ENCODE results near the gene HOXB6.

HOXB6 gene

DNA sequence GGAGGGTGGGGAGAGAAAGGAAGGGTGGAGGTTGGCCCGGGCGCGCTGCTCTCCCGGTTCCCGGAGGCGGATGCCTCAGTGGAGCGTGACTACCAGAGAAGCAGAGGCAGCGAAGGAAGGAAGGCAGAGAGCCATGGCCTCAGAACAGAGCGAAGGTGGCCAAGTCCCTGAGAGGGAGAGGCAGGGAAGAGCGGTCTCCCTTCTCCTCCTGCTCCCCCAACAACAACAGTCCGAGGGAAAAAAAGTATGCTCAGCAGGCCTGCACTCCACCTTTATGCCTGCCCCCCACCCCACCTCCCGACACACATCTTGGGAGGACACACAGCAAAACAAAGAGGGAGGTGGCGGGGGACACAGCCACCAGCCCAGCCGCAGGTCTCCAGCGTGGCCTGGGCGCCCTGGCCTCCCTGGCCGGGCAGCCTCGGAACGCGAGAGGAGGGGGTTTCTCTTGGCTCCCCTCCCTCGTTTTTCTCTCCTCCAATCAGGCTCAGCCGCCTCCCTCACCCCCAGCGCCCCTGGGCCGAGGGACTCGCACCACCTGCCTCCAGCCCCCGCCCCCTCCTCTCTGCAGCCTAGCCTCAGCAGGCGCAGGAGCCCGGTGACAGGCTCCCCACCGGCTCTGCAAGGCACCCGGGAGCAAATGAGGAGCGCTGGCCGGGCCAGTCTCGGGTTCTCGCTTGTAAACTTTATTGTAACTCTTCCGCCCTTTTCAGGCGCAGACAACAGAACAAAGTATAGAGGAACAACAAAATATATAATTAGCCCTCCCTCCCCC is 7.1 kb upstream of the HOXB6 start:
- H3K27ac ChIP-seq (ENCODE audit: low read length): no peak overlapping the region
- peaks cover 23% of the 10 kb centered on the region for H3K4me1 ChIP-seq (ENCODE audit: control insufficient read depth, insufficient read depth, low read length)
- no peaks in the 10 kb centered on the region for H3K36me3 ChIP-seq (ENCODE audit: control insufficient read depth in 2 of 2, insufficient read depth in 2 of 2, low read length in 2 of 2)
- H3K9ac ChIP-seq (ENCODE audit: low read length in 2 of 2): no peak overlapping the region
- H3K9me3 ChIP-seq (ENCODE audit: control insufficient read depth in 2 of 2, low read length in 2 of 2): no peaks in the 10 kb centered on the region
- H3K27me3 ChIP-seq (ENCODE audit: control insufficient read depth in 1 of 2, insufficient read depth in 2 of 2, low read length in 2 of 2): peaks cover 84 to 96% of the 10 kb centered on the region in 2 donors
- peak overlapping the region in 1 of 2 donors; percentile 44 for H3K4me3 ChIP-seq (ENCODE audit: low read length in 2 of 2)

DNA sequence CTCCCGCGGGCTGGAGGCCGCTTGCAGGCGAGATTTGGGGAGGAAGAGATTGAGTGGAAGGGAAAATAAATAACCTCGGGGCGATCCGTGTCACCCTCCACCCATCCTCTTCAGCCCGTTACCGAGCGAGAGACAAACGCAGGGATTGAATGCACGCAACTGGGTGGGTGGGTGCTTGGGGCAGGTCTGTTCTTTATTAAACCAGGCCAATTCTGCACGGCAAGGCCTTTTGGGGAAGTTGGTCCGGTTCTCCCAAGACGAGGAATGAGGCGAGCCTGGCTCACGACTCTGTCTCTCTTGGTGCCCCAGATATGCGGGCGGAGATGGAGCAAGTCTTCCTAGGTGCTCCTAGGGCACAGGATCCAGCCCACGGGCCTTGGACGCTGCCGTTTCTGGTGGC is 6.4 kb upstream of the HOXB6 start:
- H3K27ac ChIP-seq (ENCODE audit: low read length): no peak overlapping the region
- peak overlapping the region; percentile 36 to 66 for H3K4me3 ChIP-seq (ENCODE audit: low read length in 2 of 2)
- no peaks in the 10 kb centered on the region for H3K36me3 ChIP-seq (ENCODE audit: control insufficient read depth in 2 of 2, insufficient read depth in 2 of 2, low read length in 2 of 2)
- no peaks in the 10 kb centered on the region for H3K9me3 ChIP-seq (ENCODE audit: control insufficient read depth in 2 of 2, low read length in 2 of 2)
- peaks cover 23% of the 10 kb centered on the region for H3K4me1 ChIP-seq (ENCODE audit: control insufficient read depth, insufficient read depth, low read length)
- peaks cover 84 to 96% of the 10 kb centered on the region in 2 donors for H3K27me3 ChIP-seq (ENCODE audit: control insufficient read depth in 1 of 2, insufficient read depth in 2 of 2, low read length in 2 of 2)
- H3K9ac ChIP-seq (ENCODE audit: low read length in 2 of 2): no peak overlapping the region

DNA sequence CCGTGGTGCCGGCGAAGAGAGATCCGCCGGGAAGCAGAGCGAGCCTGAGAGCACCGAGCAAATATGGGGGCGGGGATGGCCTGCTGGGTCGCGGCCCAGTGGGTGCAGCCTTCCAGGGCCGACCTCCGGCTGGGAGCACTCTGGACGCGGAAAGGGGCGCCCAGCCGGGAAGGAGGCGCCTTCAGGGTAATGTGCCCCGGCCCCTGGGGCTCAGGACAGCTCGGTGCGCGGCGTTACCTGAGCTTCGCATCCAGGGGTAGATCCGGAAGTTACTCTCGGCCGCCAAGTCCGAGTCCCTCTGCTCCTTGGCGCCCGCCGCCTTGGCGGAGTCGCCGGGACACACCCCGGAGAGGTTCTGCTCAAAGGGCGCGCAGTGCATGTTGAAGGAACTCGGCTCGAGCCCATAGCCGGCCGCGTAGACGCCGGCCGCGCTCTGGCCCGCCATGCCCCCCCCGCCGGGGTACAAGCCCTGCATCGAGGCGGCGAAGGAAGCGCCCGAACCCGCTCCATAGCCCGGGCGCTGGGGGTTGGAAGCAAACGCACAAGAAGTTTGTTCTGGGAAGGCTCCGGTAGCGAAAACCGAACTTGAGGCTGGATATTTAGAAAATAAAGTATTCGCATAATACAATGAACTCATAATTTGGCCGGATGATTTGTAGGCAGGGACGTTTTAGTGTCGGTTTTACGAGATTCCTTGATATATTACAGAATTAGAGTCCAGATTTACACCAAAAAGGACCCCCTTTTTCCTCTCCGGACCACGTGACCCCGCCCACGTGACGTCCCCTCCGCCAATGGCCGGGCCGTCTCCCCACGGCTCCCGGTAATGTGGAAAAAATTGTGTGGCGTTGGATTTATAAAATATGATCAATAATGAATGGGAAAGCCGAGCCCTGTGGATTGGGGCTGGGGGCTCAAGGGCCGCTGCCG is 5.8 kb upstream of the HOXB6 start, which contains the start of gene HOXB7:
TSS of gene HOXB7 (minus strand) at position 736 of the 930 bp plus-strand sequence. CDS start at position 637, 99 bp downstream.
- H3K27me3 ChIP-seq (ENCODE audit: control insufficient read depth in 1 of 2, insufficient read depth in 2 of 2, low read length in 2 of 2): peaks cover 84 to 96% of the 10 kb centered on the region in 2 donors
- H3K4me3 ChIP-seq (ENCODE audit: low read length in 2 of 2): peak within 1 kb of the TSS; percentile 36 to 66
- H3K27ac ChIP-seq (ENCODE audit: low read length): no peak within 1 kb of the TSS

DNA sequence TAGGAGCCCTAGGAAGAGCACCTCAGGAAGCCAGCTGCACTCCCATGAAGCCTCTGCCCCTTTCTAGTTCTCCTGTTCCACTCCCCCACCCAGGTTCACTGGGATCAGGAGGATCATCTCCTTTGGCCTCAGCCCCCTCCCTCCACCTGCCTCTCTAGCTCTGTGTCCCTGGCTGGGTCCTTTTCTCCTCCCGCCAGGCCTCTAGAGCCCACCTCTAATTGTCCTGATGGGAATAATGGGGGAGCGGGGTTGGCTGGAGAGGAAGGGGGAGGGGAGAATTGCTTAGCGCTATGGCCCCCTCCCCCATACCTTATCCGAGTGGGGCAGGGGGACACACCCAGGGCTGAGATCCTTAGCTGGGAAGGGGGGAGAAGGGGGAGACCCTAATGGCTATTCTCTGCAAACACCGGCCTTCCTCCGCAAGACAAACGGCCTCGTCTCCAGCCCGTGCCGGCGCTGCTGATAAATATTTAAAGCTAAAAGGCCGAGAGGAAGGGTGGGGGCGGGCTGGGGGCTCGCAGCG is 5.0 kb upstream of the HOXB6 start:
- no peaks in the 10 kb centered on the region for H3K36me3 ChIP-seq (ENCODE audit: control insufficient read depth in 2 of 2, insufficient read depth in 2 of 2, low read length in 2 of 2)
- H3K4me1 ChIP-seq (ENCODE audit: control insufficient read depth, insufficient read depth, low read length): peaks cover 23% of the 10 kb centered on the region
- H3K4me3 ChIP-seq (ENCODE audit: low read length in 2 of 2): peak overlapping the region in 1 of 2 donors; percentile 66
- H3K9ac ChIP-seq (ENCODE audit: low read length in 2 of 2): peak overlapping the region in 1 of 2 donors; percentile 32
- peaks cover 84 to 96% of the 10 kb centered on the region in 2 donors for H3K27me3 ChIP-seq (ENCODE audit: control insufficient read depth in 1 of 2, insufficient read depth in 2 of 2, low read length in 2 of 2)
- no peaks in the 10 kb centered on the region for H3K9me3 ChIP-seq (ENCODE audit: control insufficient read depth in 2 of 2, low read length in 2 of 2)
- H3K27ac ChIP-seq (ENCODE audit: low read length): no peak overlapping the region

More for the DNA sequence above, 5.8 kb upstream of the HOXB6 start, which contains the start of gene HOXB7:
- Histone ChIP-seq H3K9me3 (ENCODE audit: control insufficient read depth in 2 of 2, low read length in 2 of 2) (no peaks in the 10 kb centered on the region), H3K4me1 (ENCODE audit: control insufficient read depth, insufficient read depth, low read length) (peaks cover 23% of the 10 kb centered on the region), H3K36me3 (ENCODE audit: control insufficient read depth in 2 of 2, insufficient read depth in 2 of 2, low read length in 2 of 2) (no peaks in the 10 kb centered on the region), H3K9ac (ENCODE audit: low read length in 2 of 2) (peak within 1 kb of the TSS in 1 of 2 donors; percentile 32)

DNA sequence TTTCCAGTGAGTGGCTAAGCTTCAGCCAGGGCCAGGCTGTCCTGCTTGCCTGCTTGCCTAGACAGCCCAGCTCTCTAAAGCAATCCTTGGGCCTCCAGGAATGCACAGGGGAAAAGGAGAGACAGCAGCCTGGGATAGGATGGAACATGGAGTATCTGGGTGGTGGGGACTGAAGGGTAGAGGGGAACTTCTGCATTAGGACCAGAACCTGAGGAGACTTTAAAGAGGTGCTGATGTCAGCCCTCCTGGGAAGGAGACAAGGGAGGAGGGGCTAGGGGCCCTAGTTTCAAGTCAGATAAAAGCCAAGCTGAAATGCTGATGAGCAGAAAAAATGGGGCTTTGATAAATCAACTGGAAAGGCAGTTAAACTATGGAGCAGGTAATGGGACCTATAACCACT is 4.2 kb upstream of the HOXB6 start:
- Histone ChIP-seq H3K27me3 (ENCODE audit: control insufficient read depth in 1 of 2, insufficient read depth in 2 of 2, low read length in 2 of 2) (peaks cover 85 to 96% of the 10 kb centered on the region in 2 donors), H3K4me3 (ENCODE audit: low read length in 2 of 2) (no peak overlapping the region), H3K4me1 (ENCODE audit: control insufficient read depth, insufficient read depth, low read length) (peaks cover 18% of the 10 kb centered on the region), H3K27ac (ENCODE audit: low read length) (no peak overlapping the region), H3K36me3 (ENCODE audit: control insufficient read depth in 2 of 2, insufficient read depth in 2 of 2, low read length in 2 of 2) (no peaks in the 10 kb centered on the region), H3K9me3 (ENCODE audit: control insufficient read depth in 2 of 2, low read length in 2 of 2) (no peaks in the 10 kb centered on the region), H3K9ac (ENCODE audit: low read length in 2 of 2) (no peak overlapping the region)

DNA sequence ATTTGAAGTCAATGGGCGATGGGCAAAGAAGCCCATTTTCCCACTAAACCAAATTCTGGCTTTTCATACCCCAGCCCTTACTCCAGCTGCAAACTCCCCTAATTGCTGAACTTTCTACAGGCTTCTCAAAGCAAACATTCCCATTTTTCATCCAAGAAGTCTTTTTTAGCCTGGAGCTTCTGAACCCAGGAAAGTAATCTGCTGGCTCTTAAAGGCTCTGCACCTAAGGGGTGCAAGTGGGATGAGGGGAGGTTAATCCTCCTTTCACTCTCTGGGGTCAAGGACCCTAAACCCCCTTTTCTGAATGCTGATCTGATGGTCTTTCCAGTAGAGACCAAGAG is 3.7 kb upstream of the HOXB6 start:
- H3K27me3 ChIP-seq (ENCODE audit: control insufficient read depth in 1 of 2, insufficient read depth in 2 of 2, low read length in 2 of 2): peaks cover 86 to 96% of the 10 kb centered on the region in 2 donors
- H3K9ac ChIP-seq (ENCODE audit: low read length in 2 of 2): no peak overlapping the region
- peaks cover 15% of the 10 kb centered on the region for H3K4me1 ChIP-seq (ENCODE audit: control insufficient read depth, insufficient read depth, low read length)

GRCh38 chr17:48606892-48607614 is 2.3 kb upstream of the HOXB6 start:
- H3K9ac ChIP-seq (ENCODE audit: low read length in 2 of 2): no peak overlapping the region
- peaks cover 14% of the 10 kb centered on the region for H3K4me1 ChIP-seq (ENCODE audit: control insufficient read depth, insufficient read depth, low read length)
- H3K27me3 ChIP-seq (ENCODE audit: control insufficient read depth in 1 of 2, insufficient read depth in 2 of 2, low read length in 2 of 2): peaks cover 89 to 96% of the 10 kb centered on the region in 2 donors
- no peaks in the 10 kb centered on the region for H3K36me3 ChIP-seq (ENCODE audit: control insufficient read depth in 2 of 2, insufficient read depth in 2 of 2, low read length in 2 of 2)
- no peak overlapping the region for H3K27ac ChIP-seq (ENCODE audit: low read length)
- H3K9me3 ChIP-seq (ENCODE audit: control insufficient read depth in 2 of 2, low read length in 2 of 2): no peaks in the 10 kb centered on the region
- no peak overlapping the region for H3K4me3 ChIP-seq (ENCODE audit: low read length in 2 of 2)

More for the DNA sequence above, 3.7 kb upstream of the HOXB6 start:
- H3K27ac ChIP-seq (ENCODE audit: low read length): no peak overlapping the region
- H3K36me3 ChIP-seq (ENCODE audit: control insufficient read depth in 2 of 2, insufficient read depth in 2 of 2, low read length in 2 of 2): no peaks in the 10 kb centered on the region
- no peaks in the 10 kb centered on the region for H3K9me3 ChIP-seq (ENCODE audit: control insufficient read depth in 2 of 2, low read length in 2 of 2)
- no peak overlapping the region for H3K4me3 ChIP-seq (ENCODE audit: low read length in 2 of 2)

GRCh38 chr17:48605991-48606891 is 1.5 kb upstream of the HOXB6 start:
- Histone ChIP-seq H3K9me3 (ENCODE audit: control insufficient read depth in 2 of 2, low read length in 2 of 2) (no peaks in the 10 kb centered on the region), H3K27me3 (ENCODE audit: control insufficient read depth in 1 of 2, insufficient read depth in 2 of 2, low read length in 2 of 2) (peaks cover 90 to 96% of the 10 kb centered on the region in 2 donors), H3K4me1 (ENCODE audit: control insufficient read depth, insufficient read depth, low read length) (peaks cover 14% of the 10 kb centered on the region), H3K27ac (ENCODE audit: low read length) (no peak overlapping the region), H3K4me3 (ENCODE audit: low read length in 2 of 2) (no peak overlapping the region), H3K36me3 (ENCODE audit: control insufficient read depth in 2 of 2, insufficient read depth in 2 of 2, low read length in 2 of 2) (no peaks in the 10 kb centered on the region), H3K9ac (ENCODE audit: low read length in 2 of 2) (no peak overlapping the region)

DNA sequence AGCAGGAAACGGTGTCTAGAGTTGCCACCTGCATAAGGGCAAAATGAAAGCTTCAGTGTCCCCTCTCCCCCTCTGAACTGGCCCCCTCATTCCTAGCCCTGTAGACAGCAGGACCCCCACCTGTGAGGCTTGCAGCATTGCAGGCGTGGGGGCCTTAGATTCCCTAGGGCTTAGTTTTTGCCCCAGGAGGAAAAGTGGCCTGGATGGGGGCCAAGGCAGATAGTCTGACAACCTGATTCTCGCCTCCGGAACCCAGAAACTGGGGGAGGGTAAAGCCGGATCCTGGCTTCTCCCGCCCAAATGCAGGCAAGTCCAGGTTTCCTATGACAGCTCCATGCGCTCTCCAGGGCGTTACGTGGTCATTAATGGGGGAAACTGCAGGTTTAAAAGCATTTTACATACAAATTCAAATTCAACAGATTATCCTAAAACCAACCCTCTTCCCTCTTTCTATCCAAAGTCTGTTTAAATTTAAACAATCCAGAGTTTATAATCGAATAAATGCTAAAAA is 678 bp upstream of the HOXB6 start:
- H3K9ac ChIP-seq (ENCODE audit: low read length in 2 of 2): no peak overlapping the region
- no peak overlapping the region for H3K27ac ChIP-seq (ENCODE audit: low read length)
- no peaks in the 10 kb centered on the region for H3K9me3 ChIP-seq (ENCODE audit: control insufficient read depth in 2 of 2, low read length in 2 of 2)
- H3K36me3 ChIP-seq (ENCODE audit: control insufficient read depth in 2 of 2, insufficient read depth in 2 of 2, low read length in 2 of 2): no peaks in the 10 kb centered on the region
- peaks cover 89 to 96% of the 10 kb centered on the region in 2 donors for H3K27me3 ChIP-seq (ENCODE audit: control insufficient read depth in 1 of 2, insufficient read depth in 2 of 2, low read length in 2 of 2)
- H3K4me1 ChIP-seq (ENCODE audit: control insufficient read depth, insufficient read depth, low read length): peaks cover 8% of the 10 kb centered on the region
- no peak overlapping the region for H3K4me3 ChIP-seq (ENCODE audit: low read length in 2 of 2)

Measured in stomach smooth muscle (tissue), 2 donors.